H9 (cell line): ENCODE data around the gene GPR108. TPM values are rescaled to one million over a fixed set of nuclear protein-coding genes. Genes with fewer than 3 reads are reported as not detected.

Experiments
- DNase-seq: peaks from one replicate; pipeline ENCODE4 v3.0.0-alpha.2; 2017
- H2AFZ ChIP-seq: one replicate; pipeline ENCODE4 v1.6.1; 2013; ENCODE audit warnings: mild to moderate bottlenecking, low read length, control low read depth, moderate library complexity
- H2AK5ac ChIP-seq: 2 replicates; pipeline ENCODE4 v1.6.1; 2013; ENCODE audit warnings: low read length, control low read depth, mixed read lengths; ENCODE audit not compliant: insufficient read length
- H2BK120ac ChIP-seq: one replicate; pipeline ENCODE4 v1.6.1; 2013; ENCODE audit warnings: low read depth, mild to moderate bottlenecking, low read length, control low read depth, inconsistent platforms; ENCODE audit not compliant: poor library complexity, severe bottlenecking
- H2BK12ac ChIP-seq: 2 replicates; pipeline ENCODE4 v1.6.1; 2013; ENCODE audit warnings: low read length, control low read depth, mixed read lengths, low read depth; ENCODE audit not compliant: insufficient read length
- H2BK15ac ChIP-seq: 2 replicates; pipeline ENCODE4 v1.6.1; 2013; ENCODE audit warnings: low read depth, low read length, control low read depth
- H2BK20ac ChIP-seq: one replicate; pipeline ENCODE4 v1.6.1; 2013; ENCODE audit warnings: low read depth, mild to moderate bottlenecking, low read length, control low read depth, inconsistent platforms; ENCODE audit not compliant: poor library complexity, severe bottlenecking
- H2BK5ac ChIP-seq: 2 replicates; pipeline ENCODE4 v1.6.1; 2013; ENCODE audit warnings: low read length, control low read depth, mixed read lengths; ENCODE audit not compliant: insufficient read length
- H3K14ac ChIP-seq: 2 replicates; pipeline ENCODE4 v1.6.1; 2013; ENCODE audit warnings: low read length, control low read depth; ENCODE audit not compliant: insufficient read depth
- H3K18ac ChIP-seq: 2 replicates; pipeline ENCODE4 v1.6.1; 2013; ENCODE audit warnings: low read depth, mild to moderate bottlenecking, mixed read lengths, low read length, control low read depth; ENCODE audit not compliant: insufficient read length
- H3K23ac ChIP-seq: 2 replicates; pipeline ENCODE4 v1.6.1; 2013; ENCODE audit warnings: low read length, control low read depth, mixed read lengths, low read depth; ENCODE audit not compliant: insufficient read length
- H3K23me2 ChIP-seq: 2 replicates; pipeline ENCODE4 v1.6.1; 2013; ENCODE audit warnings: low read depth, mild to moderate bottlenecking, mixed read lengths, low read length, control low read depth; ENCODE audit not compliant: insufficient read length, poor library complexity, severe bottlenecking
- H3K27ac ChIP-seq: 2 replicates; pipeline ENCODE4 v1.5.1; 2013; ENCODE audit warnings: low read length, control low read depth, mixed read lengths, low read depth; ENCODE audit not compliant: insufficient read length
- H3K27me3 ChIP-seq: 2 replicates; pipeline ENCODE4 v1.6.1; 2013; ENCODE audit warnings: low read length, control low read depth, inconsistent platforms; ENCODE audit not compliant: insufficient read depth
- H3K4ac ChIP-seq: 2 replicates; pipeline ENCODE4 v1.6.1; 2013; ENCODE audit warnings: low read depth, mild to moderate bottlenecking, control low read depth, inconsistent platforms, low read length, moderate library complexity
- H3K4me1 ChIP-seq: 2 replicates; pipeline ENCODE4 v1.6.1; 2013; ENCODE audit warnings: low read length, control low read depth, inconsistent platforms; ENCODE audit not compliant: insufficient read depth
- H3K4me2 ChIP-seq: 2 replicates; pipeline ENCODE4 v1.6.1; 2013; ENCODE audit warnings: low read length, control low read depth, mixed read lengths; ENCODE audit not compliant: insufficient read length, insufficient read depth
- H3K56ac ChIP-seq: 2 replicates; pipeline ENCODE4 v1.6.1; 2013; ENCODE audit warnings: low read depth, mild to moderate bottlenecking, mixed read lengths, low read length, control low read depth; ENCODE audit not compliant: insufficient read length
- H3K79me1 ChIP-seq: 2 replicates; pipeline ENCODE4 v1.6.1; 2013; ENCODE audit warnings: low read depth, mild to moderate bottlenecking, moderate library complexity, low read length, control low read depth, inconsistent platforms; ENCODE audit not compliant: insufficient read depth, poor library complexity, severe bottlenecking
- H3K79me2 ChIP-seq: 2 replicates; pipeline ENCODE4 v1.6.1; 2013; ENCODE audit warnings: low read length, control low read depth, inconsistent platforms; ENCODE audit not compliant: insufficient read depth
- H3K9ac ChIP-seq: 2 replicates; pipeline ENCODE4 v1.6.1; 2013; ENCODE audit warnings: low read length, control low read depth, mixed read lengths; ENCODE audit not compliant: insufficient read length; ENCODE audit errors: extremely low read depth
- H3K9me3 ChIP-seq: one replicate; pipeline ENCODE4 v1.6.1; 2013; ENCODE audit warnings: low read depth, low read length, inconsistent platforms; ENCODE audit not compliant: control insufficient read depth
- H3T11ph ChIP-seq: one replicate; pipeline ENCODE4 v1.6.1; 2013; ENCODE audit warnings: mild to moderate bottlenecking, low read length, control low read depth, inconsistent platforms
- H4K20me1 ChIP-seq: one replicate; pipeline ENCODE4 v1.6.1; 2013; ENCODE audit not compliant: control insufficient read depth, insufficient read length, insufficient read depth
- H4K5ac ChIP-seq: 2 replicates; pipeline ENCODE4 v1.6.1; 2013; ENCODE audit warnings: low read depth, mild to moderate bottlenecking, mixed read lengths, low read length, control low read depth; ENCODE audit not compliant: insufficient read length
- H4K8ac ChIP-seq: replicated peaks from 2 replicates; pipeline ENCODE4 v1.6.1; 2013; ENCODE audit warnings: low read length, control low read depth, mixed read lengths, low read depth; ENCODE audit not compliant: insufficient read length
- H4K91ac ChIP-seq: 2 replicates; pipeline ENCODE4 v1.6.1; 2013; ENCODE audit warnings: low read depth, mild to moderate bottlenecking, moderate library complexity, mixed read lengths, low read length, control low read depth; ENCODE audit not compliant: insufficient read length
- H3K27ac Mint-ChIP-seq, 3 experiments: 2 replicates in 2 of 3; 3 replicates in 1 of 3; pipeline ENCODE4 v1.8.0; 2020 to 2021; ENCODE audit warnings: mixed read lengths in 3 of 3, mild to moderate bottlenecking in 1 of 3, moderate library complexity in 1 of 3
- H3K27me3 Mint-ChIP-seq: 2 replicates; pipeline ENCODE4 v1.8.0; 2021; ENCODE audit warnings: low read depth, mild to moderate bottlenecking, moderate library complexity, mixed read lengths
- H3K36me3 Mint-ChIP-seq, 3 experiments: 2 replicates in 2 of 3; 3 replicates in 1 of 3; pipeline ENCODE4 v1.8.0; 2020 to 2021; ENCODE audit warnings: low read depth in 3 of 3, mixed read lengths in 3 of 3; ENCODE audit not compliant: insufficient read depth in 1 of 3
- H3K4me1 Mint-ChIP-seq, 2 experiments: 2 replicates each; pipeline ENCODE4 v1.8.0; 2020; ENCODE audit warnings: mixed read lengths in 2 of 2
- H3K4me3 Mint-ChIP-seq, 2 experiments: 2 replicates in 1 of 2; 3 replicates in 1 of 2; pipeline ENCODE4 v1.8.0; 2020 to 2021; ENCODE audit warnings: mild to moderate bottlenecking in 2 of 2, mixed read lengths in 2 of 2, moderate library complexity in 1 of 2
- H3K9me3 Mint-ChIP-seq, 2 experiments: 2 replicates in 1 of 2; 3 replicates in 1 of 2; pipeline ENCODE4 v1.8.0; 2020; ENCODE audit warnings: mild to moderate bottlenecking in 2 of 2, mixed read lengths in 2 of 2, moderate library complexity in 1 of 2
- WGBS: extraction: QIAGEN DNeasy Blood & Tissue Kit; methylation state at CpG from one replicate; pipeline ENCODE4 v1.1.7; 2013; ENCODE audit warnings: missing lambda C conversion rate, low lambda C conversion rate, mixed read lengths; ENCODE audit not compliant: insufficient read length; ENCODE audit errors: extremely low coverage; 5-methylcytosine and 5-hydroxymethylcytosine counted together
- total RNA-seq: library from RNA; stranded (reverse); gene quantifications from 2 replicates; pipeline ENCODE4 v1.2.1, GENCODE V29; 2021
- TF ChIP-seq, protein P1 (sequence below): fragments of 200-600 bp; sonication (generic); conservative IDR thresholded peaks from 3 replicates; pipeline ENCODE4 v1.8.0; 2021; ENCODE audit warnings: antibody characterized with exemption, mild to moderate bottlenecking

GPR108 gene
- total RNA-seq, 1 experiment from 2014 or later: 38.2 TPM

- Mint-ChIP-seq H3K4me1 (peaks cover 6 to 22% of the 10 kb centered on the region in 2 experiments), H3K36me3 (peaks cover 5 to 16% (median 12%) of the 10 kb centered on the region in 3 experiments; a peak in 6 of 7 replicates), H3K9me3 (peaks cover 0 to 2% of the 10 kb centered on the region in 2 experiments; a peak in 1 of 5 replicates), H3K27ac (peak overlapping the region in 1 of 3 experiments; percentile 74; a peak in 1 of 7 replicates), H3K27me3 (no peaks in the 10 kb centered on the region; the same call in 1 of the 2 replicates), H3K4me3 (0 out of 5 replicates have a peak overlapping the region, but pooled peaks of 1 of the 2 experiments have one; percentile 44)
- no peak overlapping the region for H2BK5ac ChIP-seq
- H2BK20ac ChIP-seq: no peak overlapping the region
- no peak overlapping the region for H2AK5ac ChIP-seq
- H4K91ac ChIP-seq: no peak overlapping the region
- H3K9ac ChIP-seq: no peak overlapping the region
- no peaks in the 10 kb centered on the region for H3K23me2 ChIP-seq
- no peak overlapping the region for H4K5ac ChIP-seq
- no peak overlapping the region for H3K18ac ChIP-seq
- H4K20me1 ChIP-seq: peaks cover 2% of the 10 kb centered on the region
- H3K56ac ChIP-seq: no peak overlapping the region
- H3K27ac ChIP-seq: no peak overlapping the region
- no peak overlapping the region for H4K8ac ChIP-seq
- H2BK12ac ChIP-seq: no peak overlapping the region
- no peaks in the 10 kb centered on the region for H3K27me3 ChIP-seq
- no peak overlapping the region for H3T11ph ChIP-seq
- H3K14ac ChIP-seq: no peak overlapping the region
- no peak overlapping the region for H3K4ac ChIP-seq
- no peaks in the 10 kb centered on the region; the same call in 1 of the 2 replicates for H3K4me1 ChIP-seq
- TF ChIP-seq, protein P1, sequence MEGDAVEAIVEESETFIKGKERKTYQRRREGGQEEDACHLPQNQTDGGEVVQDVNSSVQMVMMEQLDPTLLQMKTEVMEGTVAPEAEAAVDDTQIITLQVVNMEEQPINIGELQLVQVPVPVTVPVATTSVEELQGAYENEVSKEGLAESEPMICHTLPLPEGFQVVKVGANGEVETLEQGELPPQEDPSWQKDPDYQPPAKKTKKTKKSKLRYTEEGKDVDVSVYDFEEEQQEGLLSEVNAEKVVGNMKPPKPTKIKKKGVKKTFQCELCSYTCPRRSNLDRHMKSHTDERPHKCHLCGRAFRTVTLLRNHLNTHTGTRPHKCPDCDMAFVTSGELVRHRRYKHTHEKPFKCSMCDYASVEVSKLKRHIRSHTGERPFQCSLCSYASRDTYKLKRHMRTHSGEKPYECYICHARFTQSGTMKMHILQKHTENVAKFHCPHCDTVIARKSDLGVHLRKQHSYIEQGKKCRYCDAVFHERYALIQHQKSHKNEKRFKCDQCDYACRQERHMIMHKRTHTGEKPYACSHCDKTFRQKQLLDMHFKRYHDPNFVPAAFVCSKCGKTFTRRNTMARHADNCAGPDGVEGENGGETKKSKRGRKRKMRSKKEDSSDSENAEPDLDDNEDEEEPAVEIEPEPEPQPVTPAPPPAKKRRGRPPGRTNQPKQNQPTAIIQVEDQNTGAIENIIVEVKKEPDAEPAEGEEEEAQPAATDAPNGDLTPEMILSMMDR: no peak
- no peak overlapping the region for H2BK15ac ChIP-seq
- H2AFZ ChIP-seq: no peak overlapping the region
- no peaks in the 10 kb centered on the region for H3K79me1 ChIP-seq
- WGBS: no CpG with 5 or more reads among the region's 27 CpGs
- no peak overlapping the region for H3K4me2 ChIP-seq
- peak; percentile 98 for DNase-seq
- H3K9me3 ChIP-seq: no peaks in the 10 kb centered on the region
- H3K23ac ChIP-seq: no peak overlapping the region
- no peak overlapping the region for H2BK120ac ChIP-seq
- H3K79me2 ChIP-seq: no peaks in the 10 kb centered on the region
Measured at GRCh38 chr19:6730153-6730804, 7.1 kb downstream of the GPR108 start.
